ENCODE results near the gene CCDC157. TPM values are rescaled to one million over a fixed set of nuclear protein-coding genes. Genes with fewer than 3 reads are reported as not detected.

Gene CCDC157
- total RNA-seq, 1 experiment from 2014 or later, result 5.5 TPM

- H3K9me3 Mint-ChIP-seq (ENCODE audit: low read depth, unreplicated experiment), result no peaks in the 10 kb centered on the region
- intact Hi-C loops (cut with micrococcal nuclease; ENCODE audit: unreplicated experiment), result no loop called here
- peaks cover 33% of the 10 kb centered on the region for H3K4me1 Mint-ChIP-seq (ENCODE audit: low read depth, unreplicated experiment)
- peaks cover 45% of the 10 kb centered on the region for H3K36me3 Mint-ChIP-seq (ENCODE audit: insufficient read depth, unreplicated experiment)
- no TSS peak for BruUV-seq (replicated peaks)
- H3K27me3 Mint-ChIP-seq (ENCODE audit: unreplicated experiment), result no peaks in the 10 kb centered on the region
- H3K4me3 Mint-ChIP-seq (ENCODE audit: low read depth, unreplicated experiment), result no peak overlapping the region
- H3K27ac Mint-ChIP-seq (ENCODE audit: unreplicated experiment), result no peak overlapping the region
- CTCF ChIA-PET, result no interaction called here
- DNase-seq, result no peak
- TF ChIP-seq CTCF (IDR thresholded peaks at IDR 0.05; ENCODE audit: unreplicated experiment), result no peak
Measured at GRCh38 chr22:30358541-30358940, 1.7 kb downstream of the CCDC157 start.

GRCh38 chr22:30361916-30362650 is 5.3 kb downstream of the CCDC157 start:
- no peaks in the 10 kb centered on the region for H3K27me3 Mint-ChIP-seq (ENCODE audit: unreplicated experiment)
- CTCF ChIA-PET, result no interaction called here
- DNase-seq, result no peak
- H3K27ac Mint-ChIP-seq (ENCODE audit: unreplicated experiment), result no peak overlapping the region
- peaks cover 16% of the 10 kb centered on the region for H3K36me3 Mint-ChIP-seq (ENCODE audit: insufficient read depth, unreplicated experiment)
- BruUV-seq (replicated peaks), result no TSS peak
- intact Hi-C loops (cut with micrococcal nuclease; ENCODE audit: unreplicated experiment), result no loop called here
- no peak overlapping the region for H3K4me3 Mint-ChIP-seq (ENCODE audit: low read depth, unreplicated experiment)
- no peaks in the 10 kb centered on the region for H3K9me3 Mint-ChIP-seq (ENCODE audit: low read depth, unreplicated experiment)
- peaks cover 11% of the 10 kb centered on the region for H3K4me1 Mint-ChIP-seq (ENCODE audit: low read depth, unreplicated experiment)
- no peak for TF ChIP-seq CTCF (IDR thresholded peaks at IDR 0.05; ENCODE audit: unreplicated experiment)

DNA sequence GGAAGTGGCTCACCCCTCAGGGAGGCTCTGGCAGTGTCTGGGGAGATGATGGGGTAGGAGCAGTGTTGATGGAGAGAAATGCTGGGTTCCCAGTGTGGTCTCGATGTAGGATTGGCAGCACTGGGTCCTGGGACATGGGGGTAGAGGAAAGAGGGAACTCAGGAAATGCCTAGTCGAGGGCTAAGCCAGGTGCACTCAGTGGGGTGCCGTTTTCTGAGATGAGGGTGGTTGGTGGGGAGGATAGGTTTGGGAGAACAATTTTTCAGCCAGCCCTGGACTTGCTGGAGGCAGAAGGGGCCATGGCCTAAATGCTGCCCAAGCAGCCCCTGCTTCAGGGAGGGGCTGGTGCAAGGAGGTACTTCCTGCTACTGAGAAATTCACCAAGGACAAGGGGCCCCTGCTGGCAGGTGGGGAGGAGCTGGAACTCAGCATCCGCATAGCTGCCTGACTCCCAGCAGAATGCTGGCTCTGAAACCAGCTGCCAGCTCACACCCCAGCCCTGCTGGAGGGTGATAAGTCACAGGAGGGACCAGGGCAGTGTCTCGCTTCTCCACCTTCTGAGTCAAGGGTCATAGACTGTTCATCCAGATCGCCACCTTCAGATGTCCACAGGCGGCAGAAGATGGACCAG is 6.0 kb downstream of the CCDC157 start:
- intact Hi-C loops (cut with micrococcal nuclease; ENCODE audit: unreplicated experiment), result no loop called here
- no TSS peak for BruUV-seq (replicated peaks)
- H3K27ac Mint-ChIP-seq (ENCODE audit: unreplicated experiment), result no peak overlapping the region
- no peak for DNase-seq
- TF ChIP-seq CTCF (IDR thresholded peaks at IDR 0.05; ENCODE audit: unreplicated experiment), result no peak
- H3K9me3 Mint-ChIP-seq (ENCODE audit: low read depth, unreplicated experiment), result no peaks in the 10 kb centered on the region
- no peaks in the 10 kb centered on the region for H3K27me3 Mint-ChIP-seq (ENCODE audit: unreplicated experiment)
- CTCF ChIA-PET, result interaction anchor here (0.7 kb wide), 1 partner anchor 64 kb away, joined by 3 read pairs; no protein-coding TSS in a partner anchor
- peaks cover 9% of the 10 kb centered on the region for H3K36me3 Mint-ChIP-seq (ENCODE audit: insufficient read depth, unreplicated experiment)
- no peak overlapping the region for H3K4me3 Mint-ChIP-seq (ENCODE audit: low read depth, unreplicated experiment)
- H3K4me1 Mint-ChIP-seq (ENCODE audit: low read depth, unreplicated experiment), result peaks cover 6% of the 10 kb centered on the region

DNA sequence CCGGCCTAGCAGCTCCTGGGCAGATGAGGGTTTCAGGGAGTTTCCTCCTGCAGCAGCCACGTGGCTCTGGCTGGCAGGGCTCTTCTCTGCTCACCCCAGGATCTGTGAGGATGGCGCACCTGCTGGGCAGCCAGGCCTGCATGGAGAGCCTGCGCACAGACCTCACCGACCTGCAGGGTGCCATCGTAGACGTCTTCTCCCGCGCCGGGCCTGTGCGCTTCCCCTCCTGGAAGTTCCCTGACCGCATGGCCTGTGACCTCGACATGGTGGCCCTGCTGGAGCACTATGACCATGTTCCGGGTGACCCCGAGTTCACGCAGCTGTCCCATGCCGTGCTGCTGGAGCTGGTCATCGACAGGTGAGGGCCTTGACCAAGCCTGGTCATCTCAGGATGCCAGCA is 9.1 kb downstream of the CCDC157 start:
- DNase-seq, result no peak
- TF ChIP-seq CTCF (IDR thresholded peaks at IDR 0.05; ENCODE audit: unreplicated experiment), result no peak
- CTCF ChIA-PET, result no interaction called here
- no peaks in the 10 kb centered on the region for H3K9me3 Mint-ChIP-seq (ENCODE audit: low read depth, unreplicated experiment)
- H3K27ac Mint-ChIP-seq (ENCODE audit: unreplicated experiment), result no peak overlapping the region
- no peaks in the 10 kb centered on the region for H3K27me3 Mint-ChIP-seq (ENCODE audit: unreplicated experiment)
- no peak overlapping the region for H3K4me3 Mint-ChIP-seq (ENCODE audit: low read depth, unreplicated experiment)
- H3K4me1 Mint-ChIP-seq (ENCODE audit: low read depth, unreplicated experiment), result no peaks in the 10 kb centered on the region
- intact Hi-C loops (cut with micrococcal nuclease; ENCODE audit: unreplicated experiment), result no loop called here
- H3K36me3 Mint-ChIP-seq (ENCODE audit: insufficient read depth, unreplicated experiment), result peaks cover 19% of the 10 kb centered on the region
- BruUV-seq (replicated peaks), result no TSS peak
